Karpas-422 (cell line): ENCODE results near the gene CST7. TPM values are rescaled to one million over a fixed set of nuclear protein-coding genes. Genes with fewer than 3 reads are reported as not detected.

ENCODE experiments used
- DNase-seq: peaks from one replicate; pipeline ENCODE4 v3.0.0-alpha.2; 2015
- H2AFZ ChIP-seq: fragments of 200-600 bp; sonication (generic); 2 replicates; pipeline ENCODE4 v1.6.1; 2014; ENCODE audit warnings: antibody characterized with exemption, low read length, mixed read lengths
- H3K27ac ChIP-seq: fragments of 200-600 bp; sonication (generic); 2 replicates; pipeline ENCODE4 v1.5.1; 2014; ENCODE audit warnings: mild to moderate bottlenecking, low read length, moderate library complexity
- H3K27me3 ChIP-seq: fragments of 200-600 bp; sonication (generic); 2 replicates; pipeline ENCODE4 v1.6.1; 2014; ENCODE audit warnings: low read length, mixed read lengths
- H3K36me3 ChIP-seq: fragments of 200-600 bp; sonication (generic); 2 replicates; pipeline ENCODE4 v1.6.1; 2014; ENCODE audit warnings: low read length, mixed read lengths; ENCODE audit not compliant: insufficient read depth
- H3K4me1 ChIP-seq: fragments of 200-600 bp; sonication (generic); 2 replicates; pipeline ENCODE4 v1.6.1; 2014; ENCODE audit warnings: mild to moderate bottlenecking, low read length, mixed read lengths
- H3K4me2 ChIP-seq: fragments of 200-600 bp; sonication (generic); 2 replicates; pipeline ENCODE4 v1.6.1; 2014; ENCODE audit warnings: low read length, low read depth, mild to moderate bottlenecking; ENCODE audit not compliant: poor library complexity, severe bottlenecking
- H3K4me3 ChIP-seq: fragments of 200-600 bp; sonication (generic); 2 replicates; pipeline ENCODE4 v1.5.1; 2014; ENCODE audit warnings: mild to moderate bottlenecking, antibody characterized with exemption, low read length, mixed read lengths
- H3K79me2 ChIP-seq: fragments of 200-600 bp; sonication (generic); 2 replicates; pipeline ENCODE4 v1.6.1; 2014; ENCODE audit warnings: mild to moderate bottlenecking, low read length, mixed read lengths
- H3K9ac ChIP-seq: fragments of 200-600 bp; sonication (generic); 2 replicates; pipeline ENCODE4 v1.6.0; 2014; ENCODE audit warnings: low read length
- H3K9me2 ChIP-seq: fragments of 200-600 bp; sonication (generic), shearing (Covaris generic); replicated peaks from 2 replicates; pipeline ENCODE4 v1.6.0; 2014; ENCODE audit warnings: mild to moderate bottlenecking, low read length, moderate library complexity; ENCODE audit not compliant: insufficient read depth
- H3K9me3 ChIP-seq: fragments of 300-700, 200-600 bp; sonication (generic); 2 replicates; pipeline ENCODE4 v1.6.1; 2014; ENCODE audit warnings: low read length, mixed read lengths
- H4K20me1 ChIP-seq: fragments of 200-600 bp; sonication (generic); 2 replicates; pipeline ENCODE4 v1.6.1; 2014; ENCODE audit warnings: mild to moderate bottlenecking, antibody characterized with exemption, low read length, low read depth; ENCODE audit not compliant: insufficient read depth
- total RNA-seq: library from RNA; depleted of rRNA; stranded (reverse); fragments of >200 nt; shearing (Covaris generic); gene quantifications from 2 replicates; pipeline ENCODE4 v1.2.3, GENCODE V29; 2014; ENCODE audit warnings: low replicate concordance

The CST7 gene
- total RNA-seq, 1 experiment from 2014 or later, result not detected

DNA sequence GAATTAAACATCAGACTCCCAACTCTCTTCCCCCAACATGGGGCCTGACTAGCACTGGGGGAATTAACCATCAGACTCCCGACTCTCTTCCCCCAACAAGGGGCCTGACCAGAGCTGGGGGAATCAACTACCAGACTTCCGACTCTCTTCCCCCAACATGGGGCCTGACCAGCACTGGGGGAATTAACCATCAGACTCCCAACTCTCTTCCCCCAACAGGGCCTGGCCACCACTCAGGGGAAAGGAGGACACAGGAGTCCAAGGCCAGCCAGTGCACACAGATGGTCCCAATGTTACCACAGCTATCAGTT lies 13.1 kb downstream of the CST7 start:
- Histone ChIP-seq H3K27ac (no peak overlapping the region), H3K9me2 (no peaks in the 10 kb centered on the region), H3K4me1 (no peaks in the 10 kb centered on the region), H3K9me3 (no peaks in the 10 kb centered on the region), H3K4me2 (no peak overlapping the region), H3K9ac (no peak overlapping the region), H3K27me3 (no peaks in the 10 kb centered on the region), H3K36me3 (peaks cover 9% of the 10 kb centered on the region; the same call in 1 of the 2 replicates), H4K20me1 (no peaks in the 10 kb centered on the region), H2AFZ (no peak overlapping the region), H3K79me2 (no peaks in the 10 kb centered on the region), H3K4me3 (no peak overlapping the region)
- no peak for DNase-seq

DNA sequence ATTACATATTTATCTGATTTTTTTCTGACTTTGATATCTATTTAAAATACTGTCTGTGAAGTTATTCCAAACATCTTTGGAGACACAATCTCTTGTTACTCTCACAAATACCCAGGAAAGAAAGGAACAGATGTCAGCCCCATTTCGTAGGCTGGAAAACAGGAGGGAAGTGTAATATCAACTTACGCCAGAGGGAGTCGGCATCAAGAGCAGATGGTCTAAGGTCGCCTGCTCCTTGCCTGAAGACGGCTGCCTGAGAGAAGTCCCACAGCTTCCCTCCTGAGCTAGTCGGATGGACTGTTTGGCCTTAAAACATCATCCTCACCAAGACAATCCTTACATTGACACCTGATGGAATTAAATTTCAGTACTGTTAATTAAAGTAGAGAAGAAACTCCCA lies 13.4 kb downstream of the CST7 start:
- no peak overlapping the region for H3K27ac ChIP-seq

DNA sequence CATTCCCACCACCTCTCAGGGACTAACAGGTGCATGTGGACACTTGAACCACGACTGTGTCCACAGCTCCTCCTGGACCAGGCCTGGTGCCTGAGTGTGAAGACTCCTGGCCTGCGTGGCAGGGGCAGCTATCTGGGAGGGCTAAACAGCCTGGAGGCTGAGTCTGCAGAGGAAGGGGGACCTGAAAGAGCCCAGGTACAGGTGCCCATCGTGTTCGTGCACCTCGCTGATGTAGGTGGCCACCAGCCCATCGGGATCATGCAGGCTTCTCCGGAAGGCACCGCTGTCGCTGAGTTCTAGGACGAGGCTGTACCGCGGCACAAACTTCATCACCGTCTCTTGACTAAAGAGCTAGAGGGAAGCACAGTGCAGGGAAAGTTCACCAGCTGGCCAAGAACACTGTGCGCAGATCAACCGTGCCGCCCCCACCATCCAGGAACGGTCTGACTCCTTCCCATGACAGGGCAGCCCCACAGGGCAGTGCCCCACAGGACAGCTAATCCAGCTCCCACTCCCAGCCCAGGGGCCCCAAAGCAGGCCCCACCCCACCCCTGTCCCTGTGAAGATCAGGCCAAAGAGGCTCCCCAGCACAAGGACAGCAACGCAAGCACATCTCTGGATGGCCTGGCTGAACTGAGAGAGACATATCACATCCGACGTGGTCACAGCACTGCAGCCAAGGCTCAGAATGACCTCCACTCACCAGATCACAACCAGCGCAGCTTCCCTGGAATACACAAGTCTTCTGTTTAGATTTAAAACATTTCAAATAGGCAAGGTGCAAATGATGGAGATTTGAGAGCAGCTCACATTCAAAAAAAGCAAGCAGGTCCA lies 14.8 kb downstream of the CST7 start:
- Histone ChIP-seq H3K9ac (no peak overlapping the region), H4K20me1 (no peaks in the 10 kb centered on the region), H3K79me2 (no peaks in the 10 kb centered on the region), H3K4me2 (no peak overlapping the region), H3K27ac (no peak overlapping the region), H3K4me1 (no peaks in the 10 kb centered on the region), H3K4me3 (no peak overlapping the region), H2AFZ (no peak overlapping the region), H3K36me3 (peaks cover 9% of the 10 kb centered on the region), H3K9me3 (no peaks in the 10 kb centered on the region), H3K27me3 (no peaks in the 10 kb centered on the region), H3K9me2 (no peaks in the 10 kb centered on the region)
- no peak for DNase-seq

More for the DNA sequence above, 13.4 kb downstream of the CST7 start:
- H3K4me1 ChIP-seq, result no peaks in the 10 kb centered on the region
- H3K9me2 ChIP-seq, result no peaks in the 10 kb centered on the region
- H3K9me3 ChIP-seq, result no peaks in the 10 kb centered on the region
- no peaks in the 10 kb centered on the region for H4K20me1 ChIP-seq
- H2AFZ ChIP-seq, result no peak overlapping the region
- no peaks in the 10 kb centered on the region for H3K27me3 ChIP-seq
- H3K36me3 ChIP-seq, result peaks cover 9% of the 10 kb centered on the region; the same call in 1 of the 2 replicates
- no peak for DNase-seq
- H3K4me3 ChIP-seq, result no peak overlapping the region
- H3K4me2 ChIP-seq, result no peak overlapping the region
- H3K79me2 ChIP-seq, result no peaks in the 10 kb centered on the region
- H3K9ac ChIP-seq, result no peak overlapping the region

DNA sequence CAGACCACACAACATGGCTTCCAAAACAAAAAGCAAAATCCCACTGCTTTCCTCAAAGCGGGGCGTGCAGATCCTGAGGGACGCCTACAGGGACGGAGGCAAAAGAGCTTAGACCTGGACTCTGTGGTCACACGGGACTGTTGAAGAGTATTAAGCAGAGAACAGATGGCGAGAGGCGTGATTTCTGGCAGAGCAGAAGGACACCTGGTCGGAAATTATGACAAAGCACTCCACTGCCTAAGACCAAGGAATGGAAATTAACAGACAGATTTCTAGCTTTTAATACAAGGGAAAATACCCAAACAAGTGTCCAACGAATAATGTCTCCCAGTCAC lies 15.4 kb downstream of the CST7 start:
- H3K4me1 ChIP-seq, result no peaks in the 10 kb centered on the region
- no peaks in the 10 kb centered on the region for H3K9me2 ChIP-seq
- DNase-seq, result no peak
- H3K4me2 ChIP-seq, result no peak overlapping the region
- no peaks in the 10 kb centered on the region for H3K9me3 ChIP-seq
- no peak overlapping the region for H3K27ac ChIP-seq
- no peak overlapping the region for H3K4me3 ChIP-seq
- no peaks in the 10 kb centered on the region for H3K79me2 ChIP-seq
- H3K36me3 ChIP-seq, result peaks cover 9% of the 10 kb centered on the region
- H4K20me1 ChIP-seq, result no peaks in the 10 kb centered on the region
- H2AFZ ChIP-seq, result no peak overlapping the region
- no peak overlapping the region for H3K9ac ChIP-seq
- no peaks in the 10 kb centered on the region for H3K27me3 ChIP-seq

DNA sequence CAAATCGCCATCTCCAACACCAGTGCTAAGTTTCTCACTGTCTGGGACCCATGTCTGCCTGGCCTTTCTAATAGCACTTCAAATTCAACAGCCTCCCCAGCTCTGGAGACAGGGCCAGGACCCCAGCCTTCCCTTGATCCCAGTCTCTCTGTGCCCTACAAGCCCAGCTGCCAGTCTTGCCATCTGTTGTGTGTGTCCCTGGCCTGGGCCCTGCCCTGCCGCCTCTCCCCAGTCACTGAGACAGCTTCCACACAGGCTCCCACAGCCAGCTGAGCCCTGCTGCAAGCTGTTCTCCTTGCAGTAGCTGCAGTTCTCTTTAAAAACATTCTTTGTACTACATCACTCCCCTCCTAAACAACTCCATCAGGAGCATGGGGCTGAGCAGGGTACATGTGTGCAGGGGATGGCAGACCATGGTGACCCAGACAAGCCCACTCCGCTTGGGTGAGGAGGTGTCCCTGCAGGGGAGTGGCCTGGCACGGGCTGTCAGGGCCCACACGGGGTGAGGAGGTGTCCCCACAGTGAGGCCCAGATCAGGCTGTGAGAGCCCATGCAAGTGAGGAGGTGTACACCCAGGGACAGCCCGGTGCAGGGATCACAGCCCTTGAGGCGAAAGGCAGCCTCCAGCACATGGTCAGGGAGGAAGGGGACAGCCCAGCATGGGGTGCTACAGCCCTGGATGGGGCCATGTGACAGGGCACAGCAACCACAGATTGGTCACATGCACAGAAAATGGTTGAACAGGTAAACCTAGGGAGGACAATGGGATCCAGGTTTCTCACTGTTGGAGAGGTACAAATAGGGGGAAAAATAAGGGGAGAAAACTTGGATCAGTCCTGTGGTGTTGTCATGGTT lies 16.2 kb downstream of the CST7 start:
- no peaks in the 10 kb centered on the region for H3K9me2 ChIP-seq
- no peak overlapping the region for H3K4me2 ChIP-seq
- peaks cover 14% of the 10 kb centered on the region for H3K36me3 ChIP-seq
- DNase-seq, result no peak
- no peaks in the 10 kb centered on the region for H3K79me2 ChIP-seq
- H3K27ac ChIP-seq, result no peak overlapping the region
- no peaks in the 10 kb centered on the region for H3K9me3 ChIP-seq
- H3K4me3 ChIP-seq, result no peak overlapping the region
- no peaks in the 10 kb centered on the region for H4K20me1 ChIP-seq
- no peak overlapping the region for H2AFZ ChIP-seq
- no peaks in the 10 kb centered on the region for H3K27me3 ChIP-seq
- H3K4me1 ChIP-seq, result no peaks in the 10 kb centered on the region
- no peak overlapping the region for H3K9ac ChIP-seq

DNA sequence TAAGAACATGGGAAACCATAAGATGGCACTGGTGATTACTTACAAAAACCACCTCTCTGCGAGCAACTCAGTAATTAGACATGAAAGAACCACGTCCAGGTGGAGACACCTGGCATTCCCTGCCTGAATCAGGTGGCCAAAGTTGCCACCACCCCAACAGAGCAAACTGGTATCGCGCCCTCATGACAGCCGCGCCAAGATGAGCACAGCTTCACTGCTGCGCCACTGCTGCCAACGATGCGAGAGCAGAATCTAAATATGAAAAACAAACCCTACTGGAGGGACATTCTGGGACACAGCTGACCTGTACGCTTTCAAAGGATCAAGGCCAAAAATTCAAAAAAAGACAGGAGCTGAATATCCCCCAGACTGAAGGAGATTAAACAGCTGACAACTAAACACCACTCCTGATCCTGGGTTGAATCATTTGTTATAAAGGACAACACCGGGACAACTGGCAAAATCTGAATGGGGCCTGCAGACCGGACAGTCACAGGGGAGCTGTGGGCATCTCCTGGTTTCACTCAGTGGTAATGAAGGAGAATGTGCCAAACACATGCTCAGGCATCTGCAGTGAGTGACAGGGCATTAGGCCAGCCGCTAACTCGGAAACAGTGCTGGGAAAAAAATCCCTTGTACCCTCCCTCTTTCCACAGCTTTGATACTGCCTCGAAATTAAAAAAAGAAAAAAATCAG lies 17.4 kb downstream of the CST7 start:
- Histone ChIP-seq H3K4me2 (no peak overlapping the region), H3K9ac (no peak overlapping the region), H3K9me3 (no peaks in the 10 kb centered on the region), H3K79me2 (no peaks in the 10 kb centered on the region), H3K36me3 (peaks cover 14% of the 10 kb centered on the region), H3K4me3 (no peak overlapping the region), H3K4me1 (no peaks in the 10 kb centered on the region), H3K27me3 (no peaks in the 10 kb centered on the region), H3K27ac (no peak overlapping the region), H3K9me2 (no peaks in the 10 kb centered on the region), H4K20me1 (no peaks in the 10 kb centered on the region), H2AFZ (no peak overlapping the region)
- DNase-seq, result no peak

- H3K79me2 ChIP-seq, result no peaks in the 10 kb centered on the region
Observed at GRCh38 chr20:24968278-24968800, 19.3 kb downstream of the CST7 start.

More at GRCh38 chr20:24968278-24968800, 19.3 kb downstream of the CST7 start:
- Histone ChIP-seq H3K4me1 (no peaks in the 10 kb centered on the region), H4K20me1 (no peaks in the 10 kb centered on the region), H3K4me3 (no peak overlapping the region), H3K9me2 (no peaks in the 10 kb centered on the region), H3K27ac (no peak overlapping the region), H3K4me2 (no peak overlapping the region), H2AFZ (no peak overlapping the region), H3K27me3 (no peaks in the 10 kb centered on the region), H3K36me3 (peaks cover 32% of the 10 kb centered on the region), H3K9ac (no peak overlapping the region), H3K9me3 (no peaks in the 10 kb centered on the region)
- DNase-seq, result no peak
